B cell (primary cell): Measurements from ENCODE around the gene DCUN1D3. TPM values are rescaled to one million over a fixed set of nuclear protein-coding genes. Genes with fewer than 3 reads are reported as not detected.

Experiments used
- ATAC-seq: fragments of 200-7000 bp; cut with Tn5 transposase; one replicate; pipeline ENCODE4 v1.10.0; 2021; ENCODE audit warnings: low read depth, mild to moderate bottlenecking, moderate number of reproducible peaks, moderate library complexity
- CTCF ChIA-PET: fragments of 350-600 bp; sonication (Branson Sonifier 250); formaldehyde crosslinking; loops from one replicate; lab custom pipeline; 2021; ENCODE audit warnings: antibody characterized with exemption, inconsistent platforms; lab: Charles Lee
- POLR2A ChIA-PET: fragments of 350-600 bp; sonication (Branson Sonifier 250); formaldehyde crosslinking; loops from one replicate; lab custom pipeline; 2021; ENCODE audit warnings: antibody characterized with exemption; lab: Charles Lee
- DNase-seq: peaks from one replicate; pipeline ENCODE4 v3.0.0; 2013
- H2AFZ ChIP-seq: 2 replicates; pipeline ENCODE4 v1.6.1; 2012; ENCODE audit warnings: mild to moderate bottlenecking, low read depth, low read length; ENCODE audit not compliant: insufficient read depth, poor library complexity, severe bottlenecking
- H3K27ac ChIP-seq, 2 donors: 1 replicate in 1 of 2; 2 replicates in 1 of 2; pipeline ENCODE4 v1.5.1; 2012 to 2013; ENCODE audit warnings: low read length in 2 of 2, mild to moderate bottlenecking in 2 of 2, moderate library complexity in 1 of 2
- H3K27me3 ChIP-seq, 4 experiments: fragments of 200-600 bp in 1 of 4; sonication (generic) in 1 of 4; replicated peaks in 1 of 4; 1 replicate in 2 of 4; 2 replicates in 2 of 4; pipeline versions ENCODE4 v1.6.1 to v1.7.0; 2013 to 2016; ENCODE audit warnings: low read length in 3 of 4, mild to moderate bottlenecking in 2 of 4, mixed read lengths in 1 of 4, moderate library complexity in 1 of 4; ENCODE audit not compliant: insufficient read depth in 4 of 4, control insufficient read depth in 3 of 4; ENCODE audit errors: control extremely low read depth in 1 of 4
- H3K36me3 ChIP-seq, 2 experiments: replicated peaks in 1 of 2; 1 replicate in 1 of 2; 2 replicates in 1 of 2; pipeline versions ENCODE4 v1.6.1 to v1.7.1; 2013; ENCODE audit warnings: low read length in 1 of 2; ENCODE audit not compliant: insufficient read depth in 2 of 2, control insufficient read depth in 1 of 2; ENCODE audit errors: control extremely low read depth in 1 of 2, extremely low read depth in 1 of 2
- H3K4me1 ChIP-seq, 2 donors: fragments of 200-600 bp in 1 of 2; sonication (generic) in 1 of 2; 1 replicate in 1 of 2; 2 replicates in 1 of 2; pipeline versions ENCODE4 v1.5.1 to v1.6.1; 2013 to 2017; ENCODE audit warnings: low read length in 2 of 2; ENCODE audit not compliant: control insufficient read depth in 2 of 2, insufficient read depth in 2 of 2
- H3K4me2 ChIP-seq: replicated peaks from 2 replicates; pipeline ENCODE3; 2012; ENCODE audit warnings: mild to moderate bottlenecking, low read depth, low read length; ENCODE audit not compliant: poor library complexity, severe bottlenecking
- H3K4me3 ChIP-seq, 5 experiments: fragments of 200-600 bp in 1 of 5; sonication (generic) in 1 of 5; 1 replicate in 3 of 5; 2 replicates in 2 of 5; pipeline versions ENCODE4 v1.5.1 to v1.7.0; 2011 to 2016; ENCODE audit warnings: low read length in 4 of 5, mild to moderate bottlenecking in 4 of 5, low read depth in 2 of 5, control low read depth in 1 of 5, moderate library complexity in 1 of 5; ENCODE audit not compliant: insufficient read depth in 1 of 5; ENCODE audit errors: control extremely low read depth in 1 of 5, extremely low read depth in 1 of 5
- H3K79me2 ChIP-seq: fragments of 200-600 bp; sonication (generic); one replicate; pipeline ENCODE4 v1.6.0; 2016; ENCODE audit warnings: low read length; ENCODE audit not compliant: control insufficient read depth, insufficient read depth
- H3K9ac ChIP-seq: fragments of 200-600 bp; sonication (generic); 2 replicates; pipeline ENCODE4 v1.6.1; 2017; ENCODE audit warnings: mild to moderate bottlenecking, low read length, moderate library complexity
- H3K9me3 ChIP-seq, 3 donors: one replicate each; pipeline versions ENCODE4 v1.6.1 to v1.7.1; 2013; ENCODE audit warnings: low read length in 2 of 3; ENCODE audit not compliant: control insufficient read depth in 2 of 3, insufficient read depth in 1 of 3; ENCODE audit errors: control extremely low read depth in 1 of 3
- H4K20me1 ChIP-seq: 2 replicates; pipeline ENCODE4 v1.6.0; 2012; ENCODE audit warnings: mild to moderate bottlenecking, low read length; ENCODE audit not compliant: insufficient read depth, control insufficient read depth, poor library complexity, severe bottlenecking
- H3K27ac Mint-ChIP-seq: one replicate; pipeline ENCODE4 v1.8.0; 2021; ENCODE audit warnings: mixed read lengths
- H3K27me3 Mint-ChIP-seq: one replicate; pipeline ENCODE4 v1.8.0; 2021; ENCODE audit warnings: mixed read lengths
- H3K4me1 Mint-ChIP-seq: one replicate; pipeline ENCODE4 v1.8.0; 2021; ENCODE audit warnings: mixed read lengths
- H3K4me3 Mint-ChIP-seq: one replicate; pipeline ENCODE4 v1.8.0; 2021; ENCODE audit warnings: mixed read lengths
- H3K9me3 Mint-ChIP-seq: one replicate; pipeline ENCODE4 v1.8.0; 2022; ENCODE audit warnings: mixed read lengths; ENCODE audit not compliant: insufficient read depth
- CTCF ChIP-seq: fragments of 200-600 bp; IDR thresholded peaks from one replicate; pipeline ENCODE4 v1.8.0; 2022; ENCODE audit warnings: antibody characterized with exemption, mild to moderate bottlenecking
- EZH2 ChIP-seq: IDR thresholded peaks from 2 replicates; pipeline ENCODE4 v1.6.1; 2012; ENCODE audit warnings: borderline replicate concordance, low read depth, mild to moderate bottlenecking, moderate library complexity, low read length; ENCODE audit not compliant: insufficient read depth, poor library complexity, severe bottlenecking
- WGBS: methylation state at CpG from one replicate; pipeline ENCODE4 v1.1.5; 2013; ENCODE audit warnings: missing lambda C conversion rate; ENCODE audit not compliant: insufficient coverage; 5-methylcytosine and 5-hydroxymethylcytosine counted together
- intact Hi-C: fragments of 100-400 bp; cut with micrococcal nuclease; formaldehyde crosslinking; loops from one replicate; pipeline ENCODE4 v1.10.0; 2022
- polyA plus RNA-seq: library from polyadenylated mRNA; depleted of rRNA; stranded (reverse); fragments of >200 nt; gene quantifications from 2 replicates; pipeline ENCODE4 v1.2.3, GENCODE V29; 2012
- total RNA-seq, 2 donors: library from RNA; stranded (reverse); fragments of 120-200 nt in 1 of 2; gene quantifications; 1 replicate in 1 of 2; 2 replicates in 1 of 2; pipeline versions ENCODE4 v1.2.3 to v1.2.4, GENCODE V29; 2013 to 2022

Gene DCUN1D3
- total and polyA plus RNA-seq, 2 donors (not counting 1 experiment from before 2014, with no cell fraction given) = 2.0 to 5.0 TPM

GRCh38 chr16:20826039-20826566 lies 74.1 kb downstream of the DCUN1D3 start:
- H3K4me3 ChIP-seq = no peak overlapping the region
- H3K4me1 Mint-ChIP-seq = peaks cover 6% of the 10 kb centered on the region
- 90% methylated on average over 3 of the region's 3 CpGs for WGBS
- no peak overlapping the region for H3K27ac ChIP-seq
- no peak overlapping the region for H2AFZ ChIP-seq
- intact Hi-C loops = no loop called here
- H3K9ac ChIP-seq = no peak overlapping the region
- H3K9me3 ChIP-seq = no peaks in the 10 kb centered on the region
- H3K27ac Mint-ChIP-seq = no peak overlapping the region
- H3K36me3 ChIP-seq = no peaks in the 10 kb centered on the region
- no peaks in the 10 kb centered on the region for H3K27me3 ChIP-seq
- ChIA-PET POLR2A (no interaction called here), CTCF (no interaction called here)
- no peak overlapping the region for H3K4me3 Mint-ChIP-seq
- ATAC-seq = no peak
- DNase-seq = no peak
- H3K79me2 ChIP-seq = no peaks in the 10 kb centered on the region
- H3K4me1 ChIP-seq = no peaks in the 10 kb centered on the region
- no peaks in the 10 kb centered on the region for H3K27me3 Mint-ChIP-seq
- no peaks in the 10 kb centered on the region for H4K20me1 ChIP-seq
- TF ChIP-seq EZH2 (no peak), CTCF (no peak)
- no peaks in the 10 kb centered on the region for H3K9me3 Mint-ChIP-seq
- no peak overlapping the region for H3K4me2 ChIP-seq

GRCh38 chr16:20822521-20823325 lies 77.4 kb downstream of the DCUN1D3 start:
- no peak for ATAC-seq
- WGBS = no CpG with 5 or more reads among the region's 3 CpGs
- no peaks in the 10 kb centered on the region for H4K20me1 ChIP-seq

More at GRCh38 chr16:20822521-20823325, 77.4 kb downstream of the DCUN1D3 start:
- Mint-ChIP-seq H3K27ac (no peak overlapping the region), H3K9me3 (peaks cover 2% of the 10 kb centered on the region), H3K4me3 (no peak overlapping the region), H3K4me1 (peaks cover 6% of the 10 kb centered on the region), H3K27me3 (no peaks in the 10 kb centered on the region)
- Histone ChIP-seq H3K27ac (no peak overlapping the region), H3K4me1 (no peaks in the 10 kb centered on the region), H3K4me3 (no peak overlapping the region), H3K36me3 (no peaks in the 10 kb centered on the region), H3K9ac (no peak overlapping the region), H3K4me2 (no peak overlapping the region), H3K9me3 (no peaks in the 10 kb centered on the region), H3K27me3 (no peaks in the 10 kb centered on the region), H2AFZ (no peak overlapping the region), H3K79me2 (no peaks in the 10 kb centered on the region)
- POLR2A ChIA-PET = no interaction called here
- DNase-seq = no peak
- intact Hi-C loops = no loop called here
- CTCF ChIA-PET = no interaction called here
- no peak for TF ChIP-seq EZH2
- no peak for TF ChIP-seq CTCF
